Ovary (tissue), 9 donors: ENCODE measurements around the gene CUEDC2. TPM values are rescaled to one million over a fixed set of nuclear protein-coding genes. Genes with fewer than 3 reads are reported as not detected.

Source experiments
- DNase-seq, 5 donors: peaks; one replicate each; pipeline ENCODE4 v3.0.0-alpha.2; 2019 to 2020
- H3K27ac ChIP-seq, 2 donors: fragments of 200-600 bp; one replicate each; pipeline versions ENCODE4 v1.5.1 to v1.8.0; 2019 to 2022
- H3K27me3 ChIP-seq: fragments of 200-600 bp; one replicate; pipeline ENCODE4 v1.8.0; 2022
- H3K36me3 ChIP-seq: fragments of 200-600 bp; sonication (generic); one replicate; pipeline ENCODE4 v1.5.1; 2019
- H3K4me1 ChIP-seq: one replicate; pipeline ENCODE4 v1.8.1; 2013; ENCODE audit warnings: mild to moderate bottlenecking, moderate library complexity; ENCODE audit not compliant: insufficient read depth
- H3K4me3 ChIP-seq: fragments of 200-600 bp; sonication (generic); one replicate; pipeline ENCODE4 v1.5.1; 2017
- H3K9me3 ChIP-seq, 2 donors: fragments of 200-600 bp in 1 of 2; sonication (generic) in 1 of 2; one replicate each; pipeline versions ENCODE4 v1.5.1 to v1.8.1; 2013 to 2019; ENCODE audit warnings: mild to moderate bottlenecking in 1 of 2, moderate library complexity in 1 of 2
- EP300 ChIP-seq: sonication (generic); formaldehyde crosslinking; IDR thresholded peaks from one replicate; pipeline ENCODE4 v1.6.1; 2017; ENCODE audit warnings: antibody characterized with exemption
- POLR2A ChIP-seq: fragments of 450-650 bp; IDR thresholded peaks from one replicate; pipeline ENCODE4 v1.6.1; 2017; ENCODE audit warnings: antibody characterized with exemption, mild to moderate bottlenecking, moderate library complexity
- WGBS, 3 donors: extraction: QIAGEN DNeasy Blood & Tissue Kit in 1 of 3; methylation state at CpG; one replicate each; pipeline versions ENCODE4 v1.1.5 to v1.1.7; 2013 to 2017; 5-methylcytosine and 5-hydroxymethylcytosine counted together
- intact Hi-C, 4 donors: fragments of 100-400 bp; cut with DNase I; formaldehyde crosslinking; loops; one replicate each; pipeline versions ENCODE4 v1.11.0 to v1.15.1; 2022 to 2023
- polyA plus RNA-seq, 2 donors: library from polyadenylated mRNA; stranded (reverse); fragments of 200-250 nt in 1 of 2; fragments of 350-450 nt in 1 of 2; fragmentation: Illumina TruSeq in 1 of 2; extraction: RNeasy Lipid Tissue Mini Kit (QIAGEN cat#74804) in 1 of 2; gene quantifications; one replicate each; pipeline ENCODE4 v1.2.3, GENCODE V29; 2013 to 2014
- total RNA-seq, 7 donors: library from RNA; depleted of rRNA in 2 of 7; stranded (reverse); fragments of >200 nt in 2 of 7; fragmentation: NEBNext Ultra II Directional in 3 of 7; extraction: Animal tissue kit (Norgen Biotek cat#: 25700) in 3 of 7; gene quantifications; one replicate each; pipeline versions ENCODE4 v1.1.0 to v1.2.4, GENCODE V29; 2016 to 2023
- TF ChIP-seq, protein P1 (sequence below), 3 donors: fragments of 450-650 bp in 2 of 3; fragments of 200-600 bp in 1 of 3; IDR thresholded peaks; one replicate each; pipeline versions ENCODE4 v1.5.1 to v1.8.0; 2016 to 2022; ENCODE audit warnings: antibody characterized with exemption in 3 of 3, mild to moderate bottlenecking in 1 of 3
- donor health status: DM: no; HTN: no; CAD: no; lungs with moderate emphysema.
- donor health status: DM: no; HTN: no; CAD: no.
- donor health status: Bipolar disorder and iron deficiency.
- donor health status: DM: yes; HTN: yes; CAD: no.
- donor health status: DM: no; HTN: no; CAD: no.
- donor health status: DM: yes; HTN: yes; CAD: no.

Gene CUEDC2
- total and polyA plus RNA-seq, 9 donors = 34.7 to 76.5 (median 61.7) TPM

DNA sequence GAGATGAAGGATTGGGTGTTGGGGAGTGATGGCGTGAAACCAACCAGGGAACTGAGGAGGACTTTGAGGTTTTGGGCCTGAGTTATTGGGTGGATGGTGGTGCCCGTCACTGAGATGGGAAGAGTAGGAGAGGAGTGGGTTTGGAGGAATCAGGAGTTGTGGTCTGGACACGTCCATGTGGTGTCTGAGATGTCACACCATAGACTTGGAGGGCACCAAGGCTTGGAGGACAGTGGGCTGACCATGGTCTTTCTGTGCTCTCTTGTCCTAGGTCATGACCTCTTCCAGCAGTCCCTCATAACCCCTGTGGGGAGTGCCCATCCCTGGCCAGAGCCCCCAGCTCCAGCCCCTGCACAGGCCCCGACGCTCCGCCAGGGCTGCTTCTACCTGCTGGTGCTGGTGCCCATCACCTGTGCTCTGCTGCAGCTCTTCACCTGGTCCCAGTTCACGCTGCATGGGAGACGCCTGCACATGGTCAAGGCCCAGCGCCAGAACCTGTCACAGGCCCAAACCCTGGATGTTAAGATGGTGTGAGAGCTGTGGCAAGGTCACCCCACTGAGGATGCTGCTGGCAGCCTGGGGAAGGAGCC, 43.2 kb upstream of the CUEDC2 start:
- TF ChIP-seq, protein P1, sequence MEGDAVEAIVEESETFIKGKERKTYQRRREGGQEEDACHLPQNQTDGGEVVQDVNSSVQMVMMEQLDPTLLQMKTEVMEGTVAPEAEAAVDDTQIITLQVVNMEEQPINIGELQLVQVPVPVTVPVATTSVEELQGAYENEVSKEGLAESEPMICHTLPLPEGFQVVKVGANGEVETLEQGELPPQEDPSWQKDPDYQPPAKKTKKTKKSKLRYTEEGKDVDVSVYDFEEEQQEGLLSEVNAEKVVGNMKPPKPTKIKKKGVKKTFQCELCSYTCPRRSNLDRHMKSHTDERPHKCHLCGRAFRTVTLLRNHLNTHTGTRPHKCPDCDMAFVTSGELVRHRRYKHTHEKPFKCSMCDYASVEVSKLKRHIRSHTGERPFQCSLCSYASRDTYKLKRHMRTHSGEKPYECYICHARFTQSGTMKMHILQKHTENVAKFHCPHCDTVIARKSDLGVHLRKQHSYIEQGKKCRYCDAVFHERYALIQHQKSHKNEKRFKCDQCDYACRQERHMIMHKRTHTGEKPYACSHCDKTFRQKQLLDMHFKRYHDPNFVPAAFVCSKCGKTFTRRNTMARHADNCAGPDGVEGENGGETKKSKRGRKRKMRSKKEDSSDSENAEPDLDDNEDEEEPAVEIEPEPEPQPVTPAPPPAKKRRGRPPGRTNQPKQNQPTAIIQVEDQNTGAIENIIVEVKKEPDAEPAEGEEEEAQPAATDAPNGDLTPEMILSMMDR (IDR thresholded peaks at IDR 0.05) = no peak
- TF ChIP-seq POLR2A (no peak), EP300 (no peak)
- Histone ChIP-seq H3K4me3 (no peak overlapping the region), H3K27ac (no peak overlapping the region), H3K36me3 (no peaks in the 10 kb centered on the region), H3K4me1 (no peaks in the 10 kb centered on the region), H3K27me3 (no peaks in the 10 kb centered on the region), H3K9me3 (no peaks in the 10 kb centered on the region)
- WGBS, 3 donors = 78 to 84% (median 83%) methylated on average over 9 of the region's 9 CpGs
- DNase-seq = no peak
- intact Hi-C loops = loop anchor here in 2 of 4 donors (10.0 kb wide), 2 partner anchors 91 to 241 kb away; no protein-coding TSS in a partner anchor

DNA sequence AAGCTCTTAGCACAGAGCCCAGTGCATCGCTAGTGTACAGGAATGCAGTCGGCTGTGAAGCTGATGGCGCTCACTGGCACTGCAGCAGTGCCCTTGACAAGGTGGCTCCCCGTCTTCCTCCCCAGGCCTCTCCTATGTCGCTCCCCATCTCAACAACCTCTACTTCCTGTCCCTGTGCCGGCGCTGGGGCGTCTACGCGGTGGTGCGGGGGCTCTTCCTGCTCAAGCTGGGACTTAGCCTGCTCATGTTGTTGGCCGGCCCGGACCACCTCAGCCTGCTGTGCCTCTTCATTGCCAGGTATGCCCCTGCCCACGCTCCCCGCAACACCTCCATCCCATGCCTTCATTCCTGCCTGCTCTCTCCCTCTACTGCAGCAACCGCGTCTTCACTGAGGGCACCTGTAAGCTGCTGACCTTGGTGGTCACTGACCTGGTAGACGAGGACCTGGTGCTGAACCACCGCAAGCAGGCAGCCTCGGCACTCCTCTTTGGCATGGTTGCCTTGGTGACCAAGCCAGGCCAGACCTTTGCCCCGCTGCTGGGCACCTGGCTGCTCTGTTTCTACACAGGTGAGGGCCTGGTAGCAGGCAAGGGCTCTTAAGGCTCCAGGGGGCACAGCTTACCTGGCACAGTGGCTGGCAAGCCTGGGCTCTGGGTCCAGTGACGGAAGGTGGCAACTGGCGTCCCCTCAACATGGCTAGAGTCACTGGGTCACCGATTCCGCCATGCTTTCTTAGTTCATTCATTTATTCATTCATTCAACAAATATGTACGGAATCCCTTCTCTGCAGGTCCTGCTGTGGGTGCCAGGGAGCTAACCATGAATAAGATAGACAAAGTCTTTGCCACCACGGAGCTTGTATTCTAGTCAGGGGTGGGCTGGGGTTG, 41.3 kb upstream of the CUEDC2 start:
- no peaks in the 10 kb centered on the region for H3K27me3 ChIP-seq
- H3K4me3 ChIP-seq = no peak overlapping the region
- 78 to 85% (median 80%) methylated on average over 26 to 27 of the region's 27 CpGs for WGBS, 3 donors
- no peak for DNase-seq
- no peak overlapping the region for H3K27ac ChIP-seq
- H3K4me1 ChIP-seq = no peaks in the 10 kb centered on the region
- TF ChIP-seq, protein P1 (IDR thresholded peaks at IDR 0.05) = no peak
- TF ChIP-seq POLR2A (no peak), EP300 (no peak)
- no peaks in the 10 kb centered on the region for H3K9me3 ChIP-seq
- no peaks in the 10 kb centered on the region for H3K36me3 ChIP-seq
- intact Hi-C loops = loop anchor here in 2 of 4 donors (10.0 kb wide), 2 partner anchors 89 to 239 kb away; no protein-coding TSS in a partner anchor

DNA sequence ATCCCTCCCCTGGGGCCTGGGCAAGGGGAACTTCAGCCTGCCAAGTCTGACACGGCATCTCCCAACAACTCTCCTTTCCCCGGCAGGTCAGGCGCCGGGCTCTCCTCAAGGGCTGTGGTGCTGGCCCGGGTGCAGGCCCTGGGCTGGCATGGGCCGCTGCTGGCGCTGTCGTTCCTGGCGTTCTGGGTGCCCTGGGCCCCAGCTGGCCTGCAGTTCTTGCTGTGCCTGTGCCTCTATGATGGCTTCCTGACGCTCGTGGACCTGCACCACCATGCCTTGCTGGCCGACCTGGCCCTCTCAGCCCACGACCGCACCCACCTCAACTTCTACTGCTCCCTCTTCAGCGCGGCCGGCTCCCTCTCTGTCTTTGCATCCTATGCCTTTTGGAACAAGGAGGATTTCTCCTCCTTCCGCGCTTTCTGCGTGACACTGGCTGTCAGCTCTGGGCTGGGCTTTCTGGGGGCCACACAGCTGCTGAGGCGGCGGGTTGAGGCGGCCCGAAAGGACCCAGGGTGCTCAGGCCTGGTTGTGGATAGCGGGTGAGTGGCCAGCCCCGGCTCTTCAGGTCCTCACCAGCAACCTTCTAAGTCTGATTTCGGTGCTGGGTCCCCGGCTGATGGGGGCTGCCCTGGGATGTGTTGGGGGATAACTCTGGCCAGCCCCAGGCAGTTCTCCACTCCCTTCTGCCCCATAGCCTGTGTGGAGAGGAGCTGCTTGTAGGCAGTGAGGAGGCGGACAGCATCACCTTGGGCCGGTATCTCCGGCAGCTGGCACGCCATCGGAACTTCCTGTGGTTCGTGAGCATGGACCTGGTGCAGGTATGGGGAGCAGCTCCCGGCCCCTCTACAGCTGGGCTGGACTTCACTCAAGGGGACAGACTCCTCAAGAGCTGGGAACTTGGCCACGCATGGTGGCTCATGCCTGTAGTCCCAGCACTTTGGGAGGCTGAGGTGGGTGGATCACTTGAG, 38.5 kb upstream of the CUEDC2 start:
- H3K4me3 ChIP-seq = no peak overlapping the region
- intact Hi-C loops = loop anchor here in 2 of 4 donors (10.0 kb wide), 2 partner anchors 86 to 236 kb away; no protein-coding TSS in a partner anchor
- TF ChIP-seq EP300 (no peak), POLR2A (no peak)
- TF ChIP-seq, protein P1 (IDR thresholded peaks at IDR 0.05) = no peak
- no peak overlapping the region for H3K27ac ChIP-seq
- no peaks in the 10 kb centered on the region for H3K4me1 ChIP-seq
- DNase-seq = no peak
- H3K9me3 ChIP-seq = no peaks in the 10 kb centered on the region
- WGBS, 3 donors = 88 to 94% (median 92%) methylated on average over 32 to 36 of the region's 36 CpGs
- H3K27me3 ChIP-seq = no peaks in the 10 kb centered on the region
- no peaks in the 10 kb centered on the region for H3K36me3 ChIP-seq

DNA sequence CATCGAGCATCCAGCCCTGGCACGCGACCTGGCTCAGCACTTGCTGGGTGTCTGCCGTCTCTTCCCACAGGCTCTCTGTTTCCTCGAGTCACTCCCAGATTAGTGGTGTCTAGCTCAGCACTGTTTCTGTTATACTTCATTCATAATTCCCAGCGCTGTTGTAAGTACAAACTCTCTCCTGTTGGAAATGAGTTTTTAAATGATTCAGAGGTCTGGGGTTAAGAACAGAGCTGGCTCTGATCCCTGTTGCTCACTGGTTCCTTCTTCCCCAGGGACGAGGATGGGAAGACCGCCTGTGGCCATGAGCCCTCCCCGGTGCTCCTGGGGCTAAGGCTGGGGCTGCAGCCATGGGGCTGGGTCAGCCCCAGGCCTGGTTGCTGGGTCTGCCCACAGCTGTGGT, 36.3 kb upstream of the CUEDC2 start:
- Histone ChIP-seq H3K27ac (no peak overlapping the region), H3K9me3 (no peaks in the 10 kb centered on the region), H3K36me3 (no peaks in the 10 kb centered on the region), H3K4me3 (no peak overlapping the region), H3K27me3 (no peaks in the 10 kb centered on the region), H3K4me1 (no peaks in the 10 kb centered on the region)
- intact Hi-C loops = no loop called here
- no peak for TF ChIP-seq EP300
- no peak for TF ChIP-seq POLR2A
- TF ChIP-seq, protein P1 (IDR thresholded peaks at IDR 0.05) = no peak
- no peak for DNase-seq
- WGBS, 3 donors = 48 to 61% (median 57%) methylated on average over 9 of the region's 9 CpGs
